Uterus (tissue), 4 donors: ENCODE results near the gene NPAS1. TPM values are rescaled to one million over a fixed set of nuclear protein-coding genes. Genes with fewer than 3 reads are reported as not detected.

Experiments used
- DNase-seq, 2 donors: peaks; one replicate each; pipeline ENCODE4 v3.0.0-alpha.2; 2019 to 2020
- H3K27ac ChIP-seq, 2 donors: fragments of 200-600 bp; sonication (generic); 1 replicate in 1 of 2; 2 replicates in 1 of 2; pipeline ENCODE4 v1.5.1; 2016 to 2018
- H3K27me3 ChIP-seq, 2 donors: fragments of 200-600 bp; sonication (generic); one replicate each; pipeline ENCODE4 v1.5.1; 2018 to 2019; ENCODE audit warnings: control low read depth in 1 of 2
- H3K36me3 ChIP-seq, 2 donors: fragments of 200-600 bp; sonication (generic); one replicate each; pipeline ENCODE4 v1.5.1; 2019; ENCODE audit warnings: control low read depth in 1 of 2
- H3K4me1 ChIP-seq, 2 donors: fragments of 200-600 bp; sonication (generic); one replicate each; pipeline ENCODE4 v1.5.1; 2018 to 2019; ENCODE audit warnings: control low read depth in 1 of 2
- H3K4me3 ChIP-seq, 2 donors: fragments of 200-600 bp; sonication (generic); 1 replicate in 1 of 2; 2 replicates in 1 of 2; pipeline ENCODE4 v1.5.1; 2018 to 2019; ENCODE audit warnings: mild to moderate bottlenecking in 1 of 2
- H3K9me3 ChIP-seq, 2 donors: fragments of 200-600 bp; sonication (generic); one replicate each; pipeline ENCODE4 v1.5.1; 2019; ENCODE audit warnings: control low read depth in 1 of 2
- POLR2A ChIP-seq, 2 donors: fragments of 450-650 bp; IDR thresholded peaks; one replicate each; pipeline ENCODE4 v1.6.1; 2016; ENCODE audit warnings: antibody characterized with exemption in 2 of 2, mild to moderate bottlenecking in 1 of 2, moderate library complexity in 1 of 2
- intact Hi-C: fragments of 100-400 bp; cut with DNase I; formaldehyde crosslinking; loops from one replicate; pipeline ENCODE4 v1.15.1; 2023; ENCODE audit warnings: low total_unique reads
- total RNA-seq, 4 donors: library from RNA; depleted of rRNA in 3 of 4; stranded (reverse); fragments of >200 nt in 3 of 4; gene quantifications; one replicate each; pipeline versions ENCODE4 v1.1.0 to v1.2.4, GENCODE V29; 2014 to 2023
- TF ChIP-seq, protein P1 (sequence below), 4 experiments: fragments of 200-600 bp in 2 of 4; fragments of 450-650 bp in 2 of 4; sonication (generic) in 2 of 4; IDR thresholded peaks; one replicate each; pipeline ENCODE4 v1.5.1; 2016 to 2019; ENCODE audit warnings: antibody characterized with exemption in 4 of 4, mild to moderate bottlenecking in 2 of 4, moderate library complexity in 1 of 4
- donor health status: DM: yes; HTN: yes; CAD: no.

The NPAS1 gene
- total RNA-seq, 4 donors from 2014 or later = not detected

DNA sequence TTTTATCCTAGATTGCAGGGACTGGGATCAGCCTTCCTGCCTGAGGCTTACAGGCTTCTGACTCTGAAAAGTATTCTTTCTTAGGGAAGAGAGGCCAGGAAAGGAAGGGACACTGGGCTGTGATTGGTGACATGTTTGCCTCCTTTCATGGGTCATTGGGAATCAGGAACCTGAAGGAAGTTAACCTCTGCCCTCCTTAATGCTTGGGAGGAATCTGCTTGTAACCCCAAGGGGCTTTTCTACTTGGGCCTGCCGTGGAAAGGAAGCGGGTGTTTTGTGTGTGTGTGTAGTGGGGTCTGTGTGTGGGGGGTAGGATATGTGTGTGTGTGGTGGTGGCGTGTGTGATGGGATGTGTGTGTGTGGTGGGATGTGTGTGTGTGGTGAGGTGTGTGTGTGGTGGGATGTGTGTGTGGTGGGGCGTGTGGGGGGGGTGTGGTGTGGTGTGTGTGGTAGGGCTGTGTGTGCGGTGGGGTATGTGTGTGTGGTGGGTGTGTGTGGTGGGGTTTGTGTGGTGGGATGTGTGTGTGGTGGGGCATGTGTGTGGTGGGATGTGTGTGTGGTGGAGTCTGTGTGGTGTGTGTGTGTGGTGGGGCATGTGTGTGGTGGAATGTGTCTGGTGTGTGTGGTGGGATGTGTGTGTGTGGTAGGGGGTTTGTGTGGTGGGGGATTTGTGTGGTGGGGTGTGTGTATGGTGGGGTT is 41.3 kb upstream of the NPAS1 start:
- peaks cover 19 to 35% of the 10 kb centered on the region in 2 donors for H3K4me1 ChIP-seq

DNA sequence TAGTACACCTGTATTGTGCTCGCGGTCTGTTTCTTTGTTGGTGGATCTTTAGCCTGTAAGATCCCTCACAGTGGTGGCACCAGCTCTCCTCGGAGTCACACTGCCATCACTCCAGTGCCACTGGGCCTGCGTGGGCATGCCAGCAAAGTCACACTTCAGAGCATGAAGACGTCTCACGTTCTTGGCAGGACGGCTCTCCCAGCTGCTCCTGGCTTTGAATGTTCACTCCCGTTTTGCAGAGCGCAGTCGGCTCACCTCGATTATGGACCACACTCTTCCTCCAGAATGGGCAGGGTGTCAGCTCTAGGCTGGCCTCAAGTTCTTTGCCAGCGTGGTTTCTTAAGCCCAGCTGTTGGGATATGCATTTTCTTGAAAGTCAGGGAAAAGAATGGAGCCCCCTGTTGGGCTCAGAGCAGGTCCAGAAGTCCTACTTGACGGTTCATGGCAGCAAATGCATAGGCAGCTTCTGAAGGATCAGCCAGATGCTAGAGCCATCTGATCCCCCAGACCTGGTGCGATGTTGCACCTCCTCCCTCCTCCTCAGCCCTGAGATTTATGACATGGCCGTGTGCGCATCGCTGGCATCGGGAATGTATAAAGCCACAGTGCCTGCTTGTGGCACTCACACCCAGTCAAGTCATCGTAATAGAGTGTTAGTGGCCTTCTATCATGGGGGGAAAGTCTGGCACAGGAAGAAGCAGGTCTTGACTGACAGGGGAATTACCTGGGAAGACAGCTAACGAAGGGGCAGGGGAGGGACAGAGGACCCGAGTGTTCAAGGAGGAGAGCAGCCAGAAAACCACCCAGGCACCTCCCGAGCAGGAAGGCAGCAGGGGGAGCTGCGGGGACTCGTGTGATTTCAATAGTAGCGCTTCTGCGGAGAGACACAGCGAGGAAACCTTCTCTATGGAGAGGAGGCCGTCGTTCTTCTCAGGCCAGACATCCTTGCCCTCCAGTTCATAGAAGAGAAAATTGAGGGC is 40.2 kb upstream of the NPAS1 start:
- intact Hi-C loops = no loop called here
- no peak overlapping the region for H3K4me3 ChIP-seq
- TF ChIP-seq, protein P1, sequence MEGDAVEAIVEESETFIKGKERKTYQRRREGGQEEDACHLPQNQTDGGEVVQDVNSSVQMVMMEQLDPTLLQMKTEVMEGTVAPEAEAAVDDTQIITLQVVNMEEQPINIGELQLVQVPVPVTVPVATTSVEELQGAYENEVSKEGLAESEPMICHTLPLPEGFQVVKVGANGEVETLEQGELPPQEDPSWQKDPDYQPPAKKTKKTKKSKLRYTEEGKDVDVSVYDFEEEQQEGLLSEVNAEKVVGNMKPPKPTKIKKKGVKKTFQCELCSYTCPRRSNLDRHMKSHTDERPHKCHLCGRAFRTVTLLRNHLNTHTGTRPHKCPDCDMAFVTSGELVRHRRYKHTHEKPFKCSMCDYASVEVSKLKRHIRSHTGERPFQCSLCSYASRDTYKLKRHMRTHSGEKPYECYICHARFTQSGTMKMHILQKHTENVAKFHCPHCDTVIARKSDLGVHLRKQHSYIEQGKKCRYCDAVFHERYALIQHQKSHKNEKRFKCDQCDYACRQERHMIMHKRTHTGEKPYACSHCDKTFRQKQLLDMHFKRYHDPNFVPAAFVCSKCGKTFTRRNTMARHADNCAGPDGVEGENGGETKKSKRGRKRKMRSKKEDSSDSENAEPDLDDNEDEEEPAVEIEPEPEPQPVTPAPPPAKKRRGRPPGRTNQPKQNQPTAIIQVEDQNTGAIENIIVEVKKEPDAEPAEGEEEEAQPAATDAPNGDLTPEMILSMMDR (IDR thresholded peaks at IDR 0.05) = no peak
- no peak for TF ChIP-seq POLR2A (IDR thresholded peaks at IDR 0.05)
- no peak overlapping the region for H3K27ac ChIP-seq
- no peaks in the 10 kb centered on the region for H3K9me3 ChIP-seq
- DNase-seq = no peak
- H3K4me1 ChIP-seq = peaks cover 22 to 35% of the 10 kb centered on the region in 2 donors
- H3K36me3 ChIP-seq = no peaks in the 10 kb centered on the region
- H3K27me3 ChIP-seq = no peaks in the 10 kb centered on the region

More for the DNA sequence above, 41.3 kb upstream of the NPAS1 start:
- Histone ChIP-seq H3K27ac (peak overlapping the region; percentile 80 to 86), H3K9me3 (no peaks in the 10 kb centered on the region), H3K36me3 (no peaks in the 10 kb centered on the region), H3K4me3 (no peak overlapping the region), H3K27me3 (no peaks in the 10 kb centered on the region)
- intact Hi-C loops = no loop called here
- no peak for DNase-seq
- no peak for TF ChIP-seq POLR2A (IDR thresholded peaks at IDR 0.05)
- TF ChIP-seq, protein P1 (IDR thresholded peaks at IDR 0.05) = no peak

GRCh38 chr19:46980761-46981160 is 38.9 kb upstream of the NPAS1 start:
- Histone ChIP-seq H3K9me3 (no peaks in the 10 kb centered on the region), H3K4me1 (peaks cover 15 to 31% of the 10 kb centered on the region in 2 donors), H3K4me3 (no peak overlapping the region), H3K36me3 (no peaks in the 10 kb centered on the region), H3K27ac (no peak overlapping the region), H3K27me3 (no peaks in the 10 kb centered on the region)
- DNase-seq = no peak
- intact Hi-C loops = no loop called here
- TF ChIP-seq, protein P1 (IDR thresholded peaks at IDR 0.05) = no peak
- TF ChIP-seq POLR2A (IDR thresholded peaks at IDR 0.05) = no peak

DNA sequence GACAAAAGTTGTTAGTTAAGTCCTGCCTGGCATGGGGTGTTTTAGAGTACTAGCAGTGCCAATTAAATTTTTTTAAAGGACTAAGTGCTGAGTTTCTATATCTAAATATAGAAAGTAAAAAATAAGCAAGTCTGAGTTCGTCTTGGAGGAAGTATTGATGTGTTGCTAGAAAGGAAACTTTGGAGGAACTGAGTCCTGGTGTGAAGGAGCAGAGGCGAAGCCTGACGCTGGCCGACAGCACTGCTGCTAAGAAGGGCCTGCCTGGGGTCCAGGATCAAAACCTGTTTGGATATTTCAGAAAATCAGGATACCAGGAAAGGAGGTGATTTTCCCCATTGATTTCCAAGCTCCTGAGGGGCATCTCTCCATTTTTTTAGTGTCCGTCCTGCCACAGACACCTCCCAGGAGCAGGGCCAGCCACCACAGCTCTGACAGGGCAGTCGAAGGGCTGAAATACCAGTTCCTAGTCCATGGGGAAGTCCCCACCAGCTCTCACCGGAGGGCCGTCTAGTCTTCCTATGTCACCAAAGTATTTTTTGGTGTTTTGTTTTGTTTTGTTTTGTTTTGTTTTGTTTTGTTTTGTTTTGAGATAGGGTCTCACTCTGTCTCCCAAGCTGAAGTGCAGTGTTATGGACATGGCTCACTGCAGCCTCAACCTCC is 38.2 kb upstream of the NPAS1 start:
- Histone ChIP-seq H3K4me3 (no peak overlapping the region), H3K4me1 (peaks cover 8 to 30% of the 10 kb centered on the region in 2 donors), H3K9me3 (no peaks in the 10 kb centered on the region), H3K36me3 (no peaks in the 10 kb centered on the region), H3K27me3 (no peaks in the 10 kb centered on the region), H3K27ac (no peak overlapping the region)
- no peak for TF ChIP-seq POLR2A (IDR thresholded peaks at IDR 0.05)
- TF ChIP-seq, protein P1 (IDR thresholded peaks at IDR 0.05) = no peak
- intact Hi-C loops = no loop called here
- no peak for DNase-seq
